Measurements from ENCODE around the gene ZNF543.

- TF ChIP-seq CTCF (IDR thresholded peaks at IDR 0.05; ENCODE audit: low read depth, low read length, poor library complexity, severe bottlenecking) (no peak), EZH2phosphoT487 (IDR thresholded peaks at IDR 0.05; ENCODE audit: borderline replicate concordance, low read length) (no peak)
These were observed 15.2 kb upstream of the ZNF543 start for GRCh38 chr19:57305056-57305455.

Data from DOHH2 (cell line).